ENCODE data around the gene NPLOC4. TPM values are rescaled to one million over a fixed set of nuclear protein-coding genes. Genes with fewer than 3 reads are reported as not detected.

NPLOC4 gene
- total and polyA plus RNA-seq, 2 of the 13 experiments (the other 11 are each of a cell fraction or from before 2014, with no cell fraction given): 57.0 to 97.0 TPM

- TF ChIP-seq ZFP91 (CRISPR knock-in tag; IDR thresholded peaks at IDR 0.05; ENCODE audit: borderline replicate concordance) (peak; percentile 50; the same call in 1 of the 2 replicates), STAG1 (CRISPR knock-in tag; IDR thresholded peaks at IDR 0.05) (no peak), HOXA9 (CRISPR knock-in tag; IDR thresholded peaks at IDR 0.05; ENCODE audit: borderline replicate concordance) (no peak), SMAD9 (CRISPR knock-in tag; IDR thresholded peaks at IDR 0.05) (no peak), HNF4G (IDR thresholded peaks at IDR 0.05; ENCODE audit: borderline replicate concordance, low read depth, low read length) (no peak), HNF4G (CRISPR knock-in tag; IDR thresholded peaks at IDR 0.05; ENCODE audit: borderline replicate concordance, low read depth) (no peak), ZNF552 (CRISPR knock-in tag; IDR thresholded peaks at IDR 0.05; ENCODE audit: borderline replicate concordance) (no peak; the same call in 1 of the 2 replicates), DNMT3B (CRISPR knock-in tag; conservative IDR thresholded peaks at IDR 0.05) (no peak), CBX5 (CRISPR knock-in tag; IDR thresholded peaks at IDR 0.05; ENCODE audit: borderline replicate concordance) (no peak), ZNF558 (CRISPR knock-in tag; IDR thresholded peaks at IDR 0.05; ENCODE audit: borderline replicate concordance) (no peak), CSRNP2 (CRISPR knock-in tag; conservative IDR thresholded peaks at IDR 0.05; ENCODE audit: low read depth) (no peak), ZNF761 (CRISPR knock-in tag; conservative IDR thresholded peaks at IDR 0.05) (no peak), SMARCE1 (IDR thresholded peaks at IDR 0.05; ENCODE audit: borderline replicate concordance) (no peak), HDAC6 (IDR thresholded peaks at IDR 0.05; ENCODE audit: low read depth, low read length) (0 out of 2 replicates have a peak, but pooled peaks have one; percentile 47), CEBPG (CRISPR knock-in tag; IDR thresholded peaks at IDR 0.05) (no peak), PRMT3 (CRISPR knock-in tag; IDR thresholded peaks at IDR 0.05; ENCODE audit: borderline replicate concordance, low read depth) (no peak), NR3C1 (CRISPR knock-in tag; IDR thresholded peaks at IDR 0.05) (no peak), ZNF256 (CRISPR knock-in tag; conservative IDR thresholded peaks at IDR 0.05) (no peak), ZNF569 (CRISPR knock-in tag; IDR thresholded peaks at IDR 0.05; ENCODE audit: borderline replicate concordance) (no peak), SIX4 (CRISPR knock-in tag; IDR thresholded peaks at IDR 0.05) (no peak), ZNF281 (CRISPR knock-in tag; IDR thresholded peaks at IDR 0.05; ENCODE audit: borderline replicate concordance) (no peak), POLR2G (IDR thresholded peaks at IDR 0.05; ENCODE audit: low read depth, low read length) (peak; percentile 54), ZBTB7B (CRISPR knock-in tag; IDR thresholded peaks at IDR 0.05) (no peak), ZNF10 (CRISPR knock-in tag; IDR thresholded peaks at IDR 0.05; ENCODE audit: borderline replicate concordance, low read depth) (no peak)
These were observed 124.9 kb downstream of the NPLOC4 start (continued) for GRCh38 chr17:81511804-81512561.

Measured in HepG2 (cell line).